HCT116 (cell line): ENCODE measurements around the gene PPP1R37. TPM values are rescaled to one million over a fixed set of nuclear protein-coding genes. Genes with fewer than 3 reads are reported as not detected.

Experiments
- ATAC-seq: fragments of 200-7000 bp; cut with Tn5 transposase; 2 replicates; pipeline ENCODE4 v1.9.1; 2020; ENCODE audit warnings: mild to moderate bottlenecking, moderate library complexity
- BruUV-seq: library from RNA; stranded (reverse); fragments of 400-500 nt; replicated peaks from 2 replicates; lab custom pipeline; 2021; lab: Mats Ljungman, UMichigan
- CTCF ChIA-PET: fragments of 300-600 bp; sonication (Branson Sonifier 250); formaldehyde crosslinking; loops from one replicate; lab custom pipeline; 2021; ENCODE audit warnings: antibody characterized with exemption; lab: Charles Lee
- POLR2A ChIA-PET: fragments of 300-600, 350-600 bp; sonication (Branson Sonifier 250); formaldehyde crosslinking; loops from one replicate; lab custom pipeline; 2021; ENCODE audit warnings: antibody characterized with exemption; lab: Charles Lee
- RAD21 ChIA-PET, 2 experiments: fragments of 300-600 bp; sonication (Branson Sonifier 250); formaldehyde crosslinking; loops; one replicate each; lab custom pipeline; 2023; ENCODE audit warnings: low total read pairs in 2 of 2; ENCODE audit not compliant: uncharacterized antibody in 2 of 2, unreplicated experiment in 2 of 2, low non-redundant PET in 1 of 2; lab: Charles Lee
- DNase-seq: peaks from one replicate; pipeline ENCODE4 v3.0.0-alpha.2; 2010; ENCODE audit warnings: low read depth, low spot score
- H2AFZ ChIP-seq: fragments of 200-600 bp; shearing (Covaris generic), sonication (generic); 2 replicates; pipeline ENCODE4 v1.6.1; 2017; ENCODE audit warnings: low read depth, mixed run types, mixed read lengths, antibody characterized with exemption, low read length; ENCODE audit not compliant: poor library complexity, severe bottlenecking
- H3K27ac ChIP-seq: 2 replicates; pipeline ENCODE4 v1.5.1; 2012; ENCODE audit warnings: low read depth, low read length
- H3K27me3 ChIP-seq: fragments of 200-600 bp; sonication (generic); 2 replicates; pipeline ENCODE4 v1.6.1; 2016; ENCODE audit warnings: mixed run types, low read length, mixed read lengths; ENCODE audit not compliant: insufficient read depth
- H3K36me3 ChIP-seq, 2 experiments: fragments of 200-500 bp in 1 of 2; fragments of 200-600 bp in 1 of 2; sonication (Bioruptor generic) in 1 of 2; sonication (generic) in 1 of 2; 2 replicates each; pipeline versions ENCODE4 v1.5.1 to v1.6.1; 2014 to 2016; ENCODE audit warnings: low read length in 2 of 2, inconsistent platforms in 1 of 2, mixed read lengths in 1 of 2, mixed run types in 1 of 2; ENCODE audit not compliant: insufficient read depth in 2 of 2, control insufficient read depth in 1 of 2
- H3K4me1 ChIP-seq, 2 experiments: fragments of 200-600 bp in 1 of 2; sonication (generic) in 1 of 2; 2 replicates each; pipeline versions ENCODE4 v1.5.1 to v1.6.1; 2012 to 2017; ENCODE audit warnings: low read length in 2 of 2, inconsistent platforms in 1 of 2, mild to moderate bottlenecking in 1 of 2, mixed read lengths in 1 of 2, mixed run types in 1 of 2, moderate library complexity in 1 of 2; ENCODE audit not compliant: insufficient read depth in 2 of 2, control insufficient read depth in 1 of 2
- H3K4me2 ChIP-seq: fragments of 200-600 bp; sonication (generic); 2 replicates; pipeline ENCODE4 v1.6.1; 2017; ENCODE audit warnings: mixed run types, low read length, mixed read lengths
- H3K4me3 ChIP-seq, 2 experiments: fragments of 200-600 bp in 1 of 2; sonication (generic) in 1 of 2; replicated peaks in 1 of 2; 2 replicates each; pipeline ENCODE4 v1.5.1; 2011 to 2016; ENCODE audit warnings: low read length in 2 of 2, control low read depth in 1 of 2, low read depth in 1 of 2, mild to moderate bottlenecking in 1 of 2, mixed read lengths in 1 of 2, mixed run types in 1 of 2
- H3K79me2 ChIP-seq: fragments of 200-600 bp; sonication (generic); 2 replicates; pipeline ENCODE4 v1.6.1; 2017; ENCODE audit warnings: mild to moderate bottlenecking, mixed run types, low read length, moderate library complexity, mixed read lengths; ENCODE audit not compliant: insufficient read depth
- H3K9ac ChIP-seq: fragments of 200-600 bp; sonication (generic); 2 replicates; pipeline ENCODE4 v1.6.1; 2016; ENCODE audit warnings: low read length, mixed read lengths
- H3K9me2 ChIP-seq: fragments of 200-600 bp; sonication (generic), shearing (Covaris generic); 2 replicates; pipeline ENCODE4 v1.6.1; 2017; ENCODE audit warnings: mixed run types, mild to moderate bottlenecking, moderate library complexity; ENCODE audit not compliant: insufficient read depth
- H3K9me3 ChIP-seq, 2 experiments: fragments of 200-500 bp in 1 of 2; fragments of 200-600 bp in 1 of 2; sonication (Bioruptor generic) in 1 of 2; sonication (generic) in 1 of 2; 2 replicates each; pipeline ENCODE4 v1.6.1; 2014 to 2017; ENCODE audit warnings: low read length in 2 of 2, mixed read lengths in 2 of 2, inconsistent platforms in 1 of 2, low read depth in 1 of 2, mild to moderate bottlenecking in 1 of 2, mixed run types in 1 of 2, moderate library complexity in 1 of 2; ENCODE audit not compliant: control insufficient read depth in 1 of 2, insufficient read depth in 1 of 2
- H4K20me1 ChIP-seq: fragments of 200-600 bp; sonication (generic), shearing (Covaris generic); 2 replicates; pipeline ENCODE4 v1.6.1; 2017; ENCODE audit warnings: mixed run types, mild to moderate bottlenecking, moderate library complexity; ENCODE audit not compliant: insufficient read depth
- CBX3 ChIP-seq: IDR thresholded peaks from 2 replicates; pipeline ENCODE4 v1.6.1; 2012; ENCODE audit warnings: low read depth
- CEBPB ChIP-seq: IDR thresholded peaks from 2 replicates; pipeline ENCODE4 v1.6.1; 2012; ENCODE audit warnings: low read depth
- CTCF ChIP-seq, 3 experiments: fragments of 200-600 bp in 1 of 3; sonication (generic) in 1 of 3; IDR thresholded peaks in 2 of 3; conservative IDR thresholded peaks in 1 of 3; 2 replicates each; pipeline ENCODE4 v1.5.1; 2012 to 2017; ENCODE audit warnings: low read depth in 2 of 3, low read length in 2 of 3, antibody characterized with exemption in 1 of 3, borderline replicate concordance in 1 of 3, control low read depth in 1 of 3, mild to moderate bottlenecking in 1 of 3, mixed read lengths in 1 of 3, mixed run types in 1 of 3, moderate library complexity in 1 of 3; ENCODE audit not compliant: insufficient read depth in 1 of 3
- EGR1 ChIP-seq: IDR thresholded peaks from 2 replicates; pipeline ENCODE4 v1.6.1; 2012; ENCODE audit warnings: low read depth
- ELF1 ChIP-seq: IDR thresholded peaks from 2 replicates; pipeline ENCODE4 v1.6.1; 2012; ENCODE audit warnings: low read depth, borderline replicate concordance
- EZH2 ChIP-seq: fragments of 200-600 bp; sonication (generic); IDR thresholded peaks from 2 replicates; pipeline ENCODE4 v1.6.1; 2017; ENCODE audit warnings: antibody characterized with exemption, mixed run types
- FOSL1 ChIP-seq: IDR thresholded peaks from 2 replicates; pipeline ENCODE4 v1.6.1; 2012; ENCODE audit warnings: low read depth
- POLR2A ChIP-seq: IDR thresholded peaks from 2 replicates; pipeline ENCODE4 v1.7.0; 2011; ENCODE audit warnings: borderline replicate concordance; ENCODE audit not compliant: insufficient read depth, insufficient read length; ENCODE audit errors: extremely low read depth
- REST ChIP-seq: IDR thresholded peaks from 2 replicates; pipeline ENCODE4 v1.6.1; 2012; ENCODE audit warnings: low read depth
- SRF ChIP-seq: IDR thresholded peaks from 2 replicates; pipeline ENCODE4 v1.6.1; 2012; ENCODE audit warnings: low read depth
- ZBTB33 ChIP-seq: IDR thresholded peaks from 2 replicates; pipeline ENCODE4 v1.6.1; 2011; ENCODE audit warnings: mild to moderate bottlenecking, low read length, moderate library complexity; ENCODE audit not compliant: insufficient replicate concordance; ENCODE audit errors: extremely low read depth
- ZFX ChIP-seq: fragments of 450-650 bp; IDR thresholded peaks from 2 replicates; pipeline ENCODE4 v1.6.1; 2017
- ZNF274 ChIP-seq: fragments of 200-500 bp; sonication (Bioruptor generic); IDR thresholded peaks from 2 replicates; pipeline ENCODE4 v1.6.1; 2014; ENCODE audit warnings: mild to moderate bottlenecking, low read depth, low read length, inconsistent platforms
- intact Hi-C: fragments of 100-400 bp; cut with micrococcal nuclease; formaldehyde crosslinking; loops from 2 replicates; pipeline ENCODE4 v1.10.0; 2022
- total RNA-seq: library from RNA; stranded (reverse); gene quantifications from one replicate; pipeline ENCODE4 v1.2.1, GENCODE V29; 2021; ENCODE audit not compliant: unreplicated experiment
- TF ChIP-seq, protein P1 (sequence below): IDR thresholded peaks from 2 replicates; pipeline ENCODE4 v1.6.1; 2012

PPP1R37 gene
- total RNA-seq, 1 experiment from 2014 or later = 32.7 TPM

DNA sequence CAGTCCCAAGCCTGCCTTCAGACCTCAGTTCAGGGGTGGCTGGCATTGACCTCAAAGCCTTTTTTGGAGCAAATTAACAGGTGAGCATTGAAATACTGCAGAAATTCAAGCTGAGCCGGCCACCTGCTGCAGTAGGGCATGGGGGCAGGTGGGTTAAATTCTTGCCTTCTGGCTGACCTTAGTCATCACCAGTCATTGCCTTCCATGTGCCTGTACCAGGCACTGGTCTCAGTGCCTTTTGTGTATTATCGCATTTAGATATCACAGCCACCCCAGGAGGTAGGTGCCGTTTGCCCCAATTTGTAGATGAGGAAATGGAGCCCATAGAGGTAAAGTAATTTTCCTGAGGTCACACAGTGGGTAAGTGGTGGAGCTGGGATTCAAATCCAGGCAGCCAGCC, 7.2 kb downstream of the PPP1R37 start:
- CTCF ChIA-PET = no interaction called here
- H3K9ac ChIP-seq = no peak overlapping the region
- H3K9me3 ChIP-seq = no peaks in the 10 kb centered on the region
- POLR2A ChIA-PET = no interaction called here
- no TSS peak for BruUV-seq
- RAD21 ChIA-PET = no interaction called here
- DNase-seq = no peak
- no peaks in the 10 kb centered on the region; the same call in 1 of the 2 replicates for H4K20me1 ChIP-seq
- no peaks in the 10 kb centered on the region for H3K36me3 ChIP-seq
- H2AFZ ChIP-seq = no peak overlapping the region
- ATAC-seq = no peak
- intact Hi-C loops = no loop called here
- H3K4me3 ChIP-seq = no peak overlapping the region
- H3K4me1 ChIP-seq = peaks cover 3 to 25% of the 10 kb centered on the region in 2 experiments; a peak in 3 of 4 replicates
- no peaks in the 10 kb centered on the region for H3K9me2 ChIP-seq
- peaks cover 98% of the 10 kb centered on the region for H3K79me2 ChIP-seq
- no peaks in the 10 kb centered on the region for H3K27me3 ChIP-seq
- no peak overlapping the region for H3K27ac ChIP-seq
- no peak overlapping the region for H3K4me2 ChIP-seq
- TF ChIP-seq EGR1 = no peak
- TF ChIP-seq ZNF274 = no peak
- TF ChIP-seq CEBPB = no peak
- TF ChIP-seq ELF1 = no peak
- TF ChIP-seq SRF = no peak
- TF ChIP-seq FOSL1 = no peak
- TF ChIP-seq CTCF (IDR thresholded peaks at IDR 0.05 in 2 of 3, conservative IDR thresholded peaks at IDR 0.05 in 1 of 3; ENCODE audit: borderline replicate concordance in 1 of 3, insufficient read depth in 1 of 3, low read depth in 2 of 3, low read length in 2 of 3) = no peak
- TF ChIP-seq, protein P1, sequence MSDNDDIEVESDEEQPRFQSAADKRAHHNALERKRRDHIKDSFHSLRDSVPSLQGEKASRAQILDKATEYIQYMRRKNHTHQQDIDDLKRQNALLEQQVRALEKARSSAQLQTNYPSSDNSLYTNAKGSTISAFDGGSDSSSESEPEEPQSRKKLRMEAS = no peak
- TF ChIP-seq POLR2A = no peak
- no peak for TF ChIP-seq EZH2
- TF ChIP-seq CBX3 = no peak
- no peak for TF ChIP-seq ZBTB33
- TF ChIP-seq REST = no peak
- no peak for TF ChIP-seq ZFX
